ENCODE data around the gene QKI.
"Not testable (repeated sequence)": the region's sequence is repeated elsewhere in the genome, so short reads cannot be mapped to it uniquely, and the experiment has no call there.

QKI gene

GRCh38 chr6:163377561-163377960 lies 37.0 kb upstream of the QKI start:
- H3K9me3 ChIP-seq (ENCODE audit: insufficient read depth, low read length, severe bottlenecking) = peaks cover 3% of the 10 kb centered on the region
- no peak overlapping the region for H3K9ac ChIP-seq (ENCODE audit: low read depth, low read length)
- H3K79me2 ChIP-seq (ENCODE audit: insufficient read depth, low read length) = no peaks in the 10 kb centered on the region
- DNase-seq = no peak
- H3K27me3 ChIP-seq (ENCODE audit: insufficient read depth, low read length, poor library complexity) = no peaks in the 10 kb centered on the region
- no peaks in the 10 kb centered on the region for H3K4me1 ChIP-seq (ENCODE audit: insufficient read depth, low read length)
- no peak overlapping the region for H3K4me3 ChIP-seq (ENCODE audit: low read depth in 1 of 2, low read length in 2 of 2)
- no peak overlapping the region for H2AFZ ChIP-seq (ENCODE audit: low read depth, low read length)
- H3K36me3 ChIP-seq (ENCODE audit: insufficient read depth, low read length) = no peaks in the 10 kb centered on the region
- no peaks in the 10 kb centered on the region for H4K20me1 ChIP-seq (ENCODE audit: insufficient read depth, low read length)
- no peak for TF ChIP-seq CTCF (IDR thresholded peaks at IDR 0.05; ENCODE audit: borderline replicate concordance, extremely low read depth, low read length, poor library complexity, severe bottlenecking)
- TF ChIP-seq EZH2 (IDR thresholded peaks at IDR 0.05; ENCODE audit: borderline replicate concordance, low read depth, low read length, severe bottlenecking) = no peak
- no peak for ATAC-seq (ENCODE audit: insufficient read depth, low read depth)
- no peak overlapping the region for H3K4me2 ChIP-seq (ENCODE audit: insufficient read depth, low read length)
- no peak overlapping the region for H3K27ac ChIP-seq (ENCODE audit: low read length)

DNA sequence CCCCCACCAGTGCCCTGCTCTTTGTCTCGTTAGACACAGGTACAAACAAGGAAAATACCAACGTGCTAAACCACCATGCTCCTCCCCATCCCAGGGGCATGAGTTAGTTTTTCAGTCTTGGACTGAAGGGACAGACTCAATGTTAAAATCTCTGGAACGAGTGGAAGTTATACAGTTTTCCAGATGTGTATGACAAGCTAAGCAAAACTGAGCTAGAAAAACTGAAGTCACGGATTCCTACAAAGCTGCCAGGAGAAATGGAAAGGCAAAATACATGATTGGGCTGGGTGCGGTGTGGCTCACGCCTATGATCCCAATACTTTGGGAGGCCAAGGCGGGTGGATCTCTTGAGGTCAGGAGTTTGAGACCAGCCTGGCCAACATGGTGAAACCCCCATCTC lies 34.3 kb upstream of the QKI start:
- Histone ChIP-seq H3K4me3 (ENCODE audit: low read depth in 1 of 2, low read length in 2 of 2) (no peak overlapping the region), H3K36me3 (ENCODE audit: insufficient read depth, low read length) (no peaks in the 10 kb centered on the region), H3K9me3 (ENCODE audit: insufficient read depth, low read length, severe bottlenecking) (peaks cover 3% of the 10 kb centered on the region), H3K27me3 (ENCODE audit: insufficient read depth, low read length, poor library complexity) (no peaks in the 10 kb centered on the region), H3K79me2 (ENCODE audit: insufficient read depth, low read length) (no peaks in the 10 kb centered on the region), H3K27ac (ENCODE audit: low read length) (no peak overlapping the region), H3K4me2 (ENCODE audit: insufficient read depth, low read length) (no peak overlapping the region), H3K4me1 (ENCODE audit: insufficient read depth, low read length) (no peaks in the 10 kb centered on the region), H2AFZ (ENCODE audit: low read depth, low read length) (no peak overlapping the region), H3K9ac (ENCODE audit: low read depth, low read length) (no peak overlapping the region), H4K20me1 (ENCODE audit: insufficient read depth, low read length) (no peaks in the 10 kb centered on the region)
- no peak for DNase-seq
- TF ChIP-seq CTCF (IDR thresholded peaks at IDR 0.05; ENCODE audit: borderline replicate concordance, extremely low read depth, low read length, poor library complexity, severe bottlenecking) (no peak), EZH2 (IDR thresholded peaks at IDR 0.05; ENCODE audit: borderline replicate concordance, low read depth, low read length, severe bottlenecking) (no peak)
- ATAC-seq (ENCODE audit: insufficient read depth, low read depth) = no peak

DNA sequence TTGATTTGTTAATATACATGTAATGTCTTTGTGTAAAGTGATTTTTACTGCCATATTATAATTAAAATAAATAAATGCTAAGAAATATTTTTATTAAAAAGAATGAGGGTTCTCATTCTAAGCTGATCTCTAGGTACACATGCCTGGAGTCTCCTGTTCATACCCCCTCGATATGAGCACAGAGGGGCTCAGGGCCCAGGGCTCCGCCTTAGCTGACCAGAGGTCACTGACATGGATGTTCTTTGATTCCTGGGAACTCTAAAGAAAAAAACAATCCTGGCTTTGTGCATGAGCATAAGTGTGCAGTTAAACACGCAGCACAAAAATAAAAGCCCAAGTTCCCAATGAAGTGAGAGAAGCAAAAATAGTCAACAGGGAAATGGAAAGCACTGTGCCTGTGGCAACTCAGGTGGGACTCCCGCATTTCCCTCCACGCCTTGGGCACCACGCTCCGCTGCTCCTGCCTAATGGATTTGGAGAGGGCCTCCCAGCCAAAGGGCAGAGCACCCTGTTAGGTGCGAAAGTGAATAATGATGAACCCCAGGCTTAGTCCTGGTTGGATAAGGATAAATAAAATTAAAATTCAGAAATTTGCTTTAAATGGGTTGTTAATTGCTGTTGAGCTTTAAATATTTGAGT lies 33.3 kb upstream of the QKI start:
- Histone ChIP-seq H3K27ac (ENCODE audit: low read length) (no peak overlapping the region), H2AFZ (ENCODE audit: low read depth, low read length) (no peak overlapping the region), H3K4me3 (ENCODE audit: low read depth in 1 of 2, low read length in 2 of 2) (no peak overlapping the region), H3K36me3 (ENCODE audit: insufficient read depth, low read length) (no peaks in the 10 kb centered on the region), H3K9ac (ENCODE audit: low read depth, low read length) (no peak overlapping the region), H4K20me1 (ENCODE audit: insufficient read depth, low read length) (no peaks in the 10 kb centered on the region), H3K4me1 (ENCODE audit: insufficient read depth, low read length) (no peaks in the 10 kb centered on the region), H3K79me2 (ENCODE audit: insufficient read depth, low read length) (no peaks in the 10 kb centered on the region), H3K9me3 (ENCODE audit: insufficient read depth, low read length, severe bottlenecking) (peaks cover 3% of the 10 kb centered on the region), H3K4me2 (ENCODE audit: insufficient read depth, low read length) (no peak overlapping the region), H3K27me3 (ENCODE audit: insufficient read depth, low read length, poor library complexity) (no peaks in the 10 kb centered on the region)
- DNase-seq (no peak), ATAC-seq (ENCODE audit: insufficient read depth, low read depth) (no peak)
- TF ChIP-seq CTCF (IDR thresholded peaks at IDR 0.05; ENCODE audit: borderline replicate concordance, extremely low read depth, low read length, poor library complexity, severe bottlenecking) = no peak
- no peak for TF ChIP-seq EZH2 (IDR thresholded peaks at IDR 0.05; ENCODE audit: borderline replicate concordance, low read depth, low read length, severe bottlenecking)

DNA sequence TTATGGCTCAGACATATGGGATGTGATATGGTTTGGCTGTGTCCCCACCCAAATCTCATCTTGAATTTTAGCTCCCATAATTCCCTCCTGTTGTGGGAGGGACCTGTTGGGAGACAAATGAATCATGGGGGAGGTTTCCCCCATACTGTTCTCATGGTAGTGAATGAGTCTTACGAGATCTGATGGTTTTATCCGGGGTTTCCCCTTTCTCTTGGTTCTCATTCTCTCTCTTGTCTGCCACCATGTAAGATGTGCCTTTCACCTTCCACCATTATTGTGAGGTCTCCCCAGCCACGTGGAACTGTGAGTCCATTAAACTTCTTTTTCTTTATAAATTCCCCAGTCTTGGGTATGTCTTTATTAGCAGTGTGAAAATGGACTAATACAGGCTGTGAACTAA lies 31.1 kb upstream of the QKI start:
- H3K9me3 ChIP-seq (ENCODE audit: insufficient read depth, low read length, severe bottlenecking); H3K27ac ChIP-seq (ENCODE audit: low read length); H3K4me1 ChIP-seq (ENCODE audit: insufficient read depth, low read length); H3K4me2 ChIP-seq (ENCODE audit: insufficient read depth, low read length); H3K36me3 ChIP-seq (ENCODE audit: insufficient read depth, low read length); H2AFZ ChIP-seq (ENCODE audit: low read depth, low read length); H4K20me1 ChIP-seq (ENCODE audit: insufficient read depth, low read length); DNase-seq; H3K4me3 ChIP-seq (ENCODE audit: low read depth in 1 of 2, low read length in 2 of 2); H3K79me2 ChIP-seq (ENCODE audit: insufficient read depth, low read length); ATAC-seq (ENCODE audit: insufficient read depth, low read depth); H3K9ac ChIP-seq (ENCODE audit: low read depth, low read length); H3K27me3 ChIP-seq (ENCODE audit: insufficient read depth, low read length, poor library complexity): not testable (repeated sequence)

Data from DND-41 (cell line).